Measurements from ENCODE around the gene BIVM.

DNA sequence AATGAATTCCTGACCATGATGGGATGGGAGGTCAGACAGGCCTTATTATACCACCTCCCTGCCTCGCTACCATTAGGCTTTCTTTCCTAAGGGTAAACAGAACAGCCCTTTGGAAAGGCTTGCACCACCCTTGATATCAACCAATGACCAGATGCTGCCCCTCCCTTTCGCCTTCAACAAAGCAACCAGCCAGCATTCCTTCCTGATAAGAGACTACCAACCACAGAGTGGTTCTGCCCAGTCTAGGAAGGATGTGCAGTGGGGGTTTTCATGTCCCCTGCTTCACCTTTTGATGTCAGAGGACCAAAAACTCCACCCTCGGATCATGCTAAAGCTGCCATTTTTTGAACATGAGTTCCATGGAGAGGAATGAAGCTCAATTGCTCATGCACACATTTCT lies 47.0 kb upstream of the BIVM start:
- TF ChIP-seq, protein P1, sequence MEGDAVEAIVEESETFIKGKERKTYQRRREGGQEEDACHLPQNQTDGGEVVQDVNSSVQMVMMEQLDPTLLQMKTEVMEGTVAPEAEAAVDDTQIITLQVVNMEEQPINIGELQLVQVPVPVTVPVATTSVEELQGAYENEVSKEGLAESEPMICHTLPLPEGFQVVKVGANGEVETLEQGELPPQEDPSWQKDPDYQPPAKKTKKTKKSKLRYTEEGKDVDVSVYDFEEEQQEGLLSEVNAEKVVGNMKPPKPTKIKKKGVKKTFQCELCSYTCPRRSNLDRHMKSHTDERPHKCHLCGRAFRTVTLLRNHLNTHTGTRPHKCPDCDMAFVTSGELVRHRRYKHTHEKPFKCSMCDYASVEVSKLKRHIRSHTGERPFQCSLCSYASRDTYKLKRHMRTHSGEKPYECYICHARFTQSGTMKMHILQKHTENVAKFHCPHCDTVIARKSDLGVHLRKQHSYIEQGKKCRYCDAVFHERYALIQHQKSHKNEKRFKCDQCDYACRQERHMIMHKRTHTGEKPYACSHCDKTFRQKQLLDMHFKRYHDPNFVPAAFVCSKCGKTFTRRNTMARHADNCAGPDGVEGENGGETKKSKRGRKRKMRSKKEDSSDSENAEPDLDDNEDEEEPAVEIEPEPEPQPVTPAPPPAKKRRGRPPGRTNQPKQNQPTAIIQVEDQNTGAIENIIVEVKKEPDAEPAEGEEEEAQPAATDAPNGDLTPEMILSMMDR (IDR thresholded peaks at IDR 0.05; ENCODE audit: extremely low read depth in 1 of 2, insufficient read depth in 1 of 2, low read depth in 1 of 2, low read length in 2 of 2), result no peak
- no peak for TF ChIP-seq MYC (IDR thresholded peaks at IDR 0.05; ENCODE audit: low read depth, low read length)
